Measurements from ENCODE around the gene CD47. TPM values are rescaled to one million over a fixed set of nuclear protein-coding genes. Genes with fewer than 3 reads are reported as not detected.

CD47 gene
- total RNA-seq, 1 experiment from 2014 or later = 89.7 TPM

DNA sequence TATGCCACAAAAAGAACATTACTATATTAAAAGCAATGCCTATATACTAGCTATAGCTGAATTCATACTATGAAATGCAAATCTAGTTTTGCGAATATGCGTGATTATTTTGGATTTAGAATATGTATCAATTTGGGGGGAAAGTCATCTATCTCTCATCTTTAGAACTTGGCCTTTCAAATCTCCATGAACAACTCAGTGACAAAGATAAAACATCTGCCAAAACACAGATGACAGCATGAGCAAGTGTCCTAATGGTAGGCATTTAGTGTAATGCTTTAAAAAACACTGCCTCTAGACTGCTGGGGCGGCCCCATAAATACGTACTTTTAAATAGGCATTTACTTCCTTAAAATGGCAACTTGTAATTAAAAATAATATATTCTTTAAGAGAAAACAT lies 2.7 kb downstream of the CD47 start:
- peaks cover 19% of the 10 kb centered on the region; the same call in 1 of the 2 replicates for H3K4me1 ChIP-seq (ENCODE audit: control insufficient read depth, insufficient read depth, low read length)
- ATAC-seq (no peak), DNase-seq (ENCODE audit: low read depth, low spot score) (no peak)
- no peaks in the 10 kb centered on the region for H3K27me3 ChIP-seq (ENCODE audit: control insufficient read depth, insufficient read depth, low read length)
- no peak for TF ChIP-seq TCF7L2 (IDR thresholded peaks at IDR 0.05; ENCODE audit: low read depth, low read length)
- no peak for TF ChIP-seq CTCF (IDR thresholded peaks at IDR 0.05)
- TF ChIP-seq REST (IDR thresholded peaks at IDR 0.05; ENCODE audit: insufficient read depth in 1 of 2, low read depth in 2 of 2, low read length in 1 of 2) = no peak
- TF ChIP-seq POLR2AphosphoS5 (IDR thresholded peaks at IDR 0.05; ENCODE audit: low read depth, low read length) = no peak
- TF ChIP-seq SIN3A (IDR thresholded peaks at IDR 0.05; ENCODE audit: borderline replicate concordance, insufficient read depth, low read depth, low read length) = no peak
- ChIA-PET CTCF (interaction anchor here (0.7 kb wide), 1 partner anchor 314 kb away, joined by 3 read pairs; no protein-coding TSS in a partner anchor), POLR2A (no interaction called here)
- H3K9me3 ChIP-seq (ENCODE audit: control insufficient read depth, insufficient read depth, low read depth, low read length) = peaks cover 5% of the 10 kb centered on the region; the same call in 1 of the 2 replicates
- H3K4me3 ChIP-seq (ENCODE audit: low read depth in 2 of 2, low read length in 2 of 2) = peak overlapping the region in 1 of 2 experiments; percentile 90; a peak in 1 of 4 replicates
- no TSS peak for BruUV-seq (replicated peaks)
- no peaks in the 10 kb centered on the region for H3K36me3 ChIP-seq (ENCODE audit: control insufficient read depth, insufficient read depth, low read length)
- intact Hi-C loops (cut with micrococcal nuclease; ENCODE audit: unreplicated experiment) (loop anchor here (5.0 to 10.0 kb wide), 2 partner anchors 134 to 163 kb away; partner anchors contain the start of gene IFT57), in situ Hi-C loops (cut with HindIII; ENCODE audit: low pct_unique_long_range_greater_than_20kb, low sequenced_read_pairs) (no loop called here)
- H3K27ac ChIP-seq (ENCODE audit: low read length) = peak overlapping the region; percentile 88; the same call in 1 of the 2 replicates

- POLR2A ChIA-PET = no interaction called here
These were observed 4.2 kb downstream of the CD47 start for GRCh38 chr3:108086653-108087052.

More at GRCh38 chr3:108086653-108087052, 4.2 kb downstream of the CD47 start:
- intact Hi-C loops (cut with micrococcal nuclease; ENCODE audit: unreplicated experiment) = loop anchor here (5.0 to 10.0 kb wide), 2 partner anchors 136 to 162 kb away; partner anchors contain the start of gene IFT57
- Histone ChIP-seq H3K27ac (ENCODE audit: low read length) (no peak overlapping the region), H3K27me3 (ENCODE audit: control insufficient read depth, insufficient read depth, low read length) (no peaks in the 10 kb centered on the region), H3K4me1 (ENCODE audit: control insufficient read depth, insufficient read depth, low read length) (peaks cover 17% of the 10 kb centered on the region; the same call in 1 of the 2 replicates), H3K36me3 (ENCODE audit: control insufficient read depth, insufficient read depth, low read length) (no peaks in the 10 kb centered on the region), H3K9me3 (ENCODE audit: control insufficient read depth, insufficient read depth, low read depth, low read length) (no peaks in the 10 kb centered on the region; the same call in 1 of the 2 replicates), H3K4me3 (ENCODE audit: low read depth in 2 of 2, low read length in 2 of 2) (no peak overlapping the region)
- TF ChIP-seq TCF7L2 (IDR thresholded peaks at IDR 0.05; ENCODE audit: low read depth, low read length) (no peak), REST (IDR thresholded peaks at IDR 0.05; ENCODE audit: insufficient read depth in 1 of 2, low read depth in 2 of 2, low read length in 1 of 2) (no peak), SIN3A (IDR thresholded peaks at IDR 0.05; ENCODE audit: borderline replicate concordance, insufficient read depth, low read depth, low read length) (no peak)
- ATAC-seq (no peak), DNase-seq (ENCODE audit: low read depth, low spot score) (no peak)
- BruUV-seq (replicated peaks) = no TSS peak
- CTCF ChIA-PET = no interaction called here
- in situ Hi-C loops (cut with HindIII; ENCODE audit: low pct_unique_long_range_greater_than_20kb, low sequenced_read_pairs) = no loop called here

Measured in Panc1 (cell line).